Panc1 (cell line): ENCODE results near the gene WNK2. TPM values are rescaled to one million over a fixed set of nuclear protein-coding genes. Genes with fewer than 3 reads are reported as not detected.

Source experiments
- ATAC-seq: fragments of 200-7000 bp; cut with Tn5 transposase; 2 replicates; pipeline ENCODE4 v1.9.1; 2020; ENCODE audit warnings: mild to moderate bottlenecking, moderate library complexity
- BruUV-seq: library from RNA; stranded (reverse); fragments of 400-500 nt; replicated peaks from 2 replicates; lab custom pipeline; 2021; lab: Mats Ljungman, UMichigan
- CTCF ChIA-PET: fragments of 300-600 bp; sonication (Branson Sonifier 250); formaldehyde crosslinking; loops from one replicate; lab custom pipeline; 2022; ENCODE audit warnings: antibody characterized with exemption; lab: Charles Lee
- POLR2A ChIA-PET: fragments of 300-600 bp; sonication (Branson Sonifier 250); formaldehyde crosslinking; loops from one replicate; lab custom pipeline; 2022; ENCODE audit warnings: antibody characterized with exemption; lab: Charles Lee
- DNase-seq: peaks from one replicate; pipeline ENCODE4 v3.0.0-alpha.2; 2010; ENCODE audit warnings: low read depth, low spot score
- H3K27ac ChIP-seq: 2 replicates; pipeline ENCODE4 v1.5.1; 2011; ENCODE audit warnings: mild to moderate bottlenecking, low read length, inconsistent platforms
- H3K27me3 ChIP-seq: fragments of 200-500 bp; sonication (Bioruptor generic); 2 replicates; pipeline ENCODE4 v1.6.0; 2014; ENCODE audit warnings: low read length, inconsistent platforms; ENCODE audit not compliant: control insufficient read depth, insufficient read depth
- H3K36me3 ChIP-seq: fragments of 200-500 bp; sonication (Bioruptor generic); 2 replicates; pipeline ENCODE4 v1.5.1; 2014; ENCODE audit warnings: inconsistent platforms, mild to moderate bottlenecking, low read length, moderate library complexity; ENCODE audit not compliant: control insufficient read depth, insufficient read depth
- H3K4me1 ChIP-seq: 2 replicates; pipeline ENCODE4 v1.5.1; 2011; ENCODE audit warnings: inconsistent platforms, mild to moderate bottlenecking, low read length, moderate library complexity; ENCODE audit not compliant: control insufficient read depth, insufficient read depth
- H3K4me3 ChIP-seq, 2 experiments: 2 replicates each; pipeline ENCODE4 v1.5.1; 2011 to 2012; ENCODE audit warnings: low read depth in 2 of 2, low read length in 2 of 2, mild to moderate bottlenecking in 2 of 2, inconsistent platforms in 1 of 2, moderate library complexity in 1 of 2
- H3K9me3 ChIP-seq: fragments of 200-500 bp; sonication (Bioruptor generic); 2 replicates; pipeline ENCODE4 v1.5.1; 2014; ENCODE audit warnings: low read depth, mild to moderate bottlenecking, inconsistent platforms, low read length, moderate library complexity; ENCODE audit not compliant: control insufficient read depth, insufficient read depth
- CTCF ChIP-seq: fragments of 450-650 bp; IDR thresholded peaks from 2 replicates; pipeline ENCODE4 v1.5.1; 2017; ENCODE audit warnings: mild to moderate bottlenecking
- POLR2AphosphoS5 ChIP-seq: IDR thresholded peaks from 2 replicates; pipeline ENCODE4 v1.6.1; 2012; ENCODE audit warnings: mild to moderate bottlenecking, low read depth, low read length, moderate library complexity
- REST ChIP-seq, 2 experiments: IDR thresholded peaks; 2 replicates each; pipeline ENCODE4 v1.6.1; 2011 to 2012; ENCODE audit warnings: low read depth in 2 of 2, control low read depth in 1 of 2, low read length in 1 of 2, mild to moderate bottlenecking in 1 of 2, moderate library complexity in 1 of 2; ENCODE audit not compliant: insufficient read depth in 1 of 2
- SIN3A ChIP-seq: IDR thresholded peaks from 2 replicates; pipeline ENCODE4 v1.6.1; 2012; ENCODE audit warnings: low read depth, mild to moderate bottlenecking, low read length, moderate library complexity, borderline replicate concordance; ENCODE audit not compliant: insufficient read depth
- TCF7L2 ChIP-seq: IDR thresholded peaks from 2 replicates; pipeline ENCODE4 v1.6.1; 2011; ENCODE audit warnings: mild to moderate bottlenecking, low read depth, low read length, inconsistent platforms
- in situ Hi-C: cut with HindIII; loops from 2 replicates; pipeline ENCODE4 v1.10.0; 2016; ENCODE audit warnings: low sequenced_read_pairs, low pct_unique_long_range_greater_than_20kb
- intact Hi-C: fragments of 100-400 bp; cut with micrococcal nuclease; formaldehyde crosslinking; loops from one replicate; pipeline ENCODE4 v1.10.0; 2022; ENCODE audit not compliant: unreplicated experiment
- total RNA-seq: library from RNA; stranded (reverse); gene quantifications from one replicate; pipeline ENCODE4 v1.2.1, GENCODE V29; 2021; ENCODE audit not compliant: unreplicated experiment

The WNK2 gene
- total RNA-seq, 1 experiment from 2014 or later: 13.7 TPM

GRCh38 chr9:93205045-93205768 lies 21.3 kb downstream of the WNK2 start:
- POLR2A ChIA-PET: no interaction called here
- Histone ChIP-seq H3K36me3 (no peaks in the 10 kb centered on the region), H3K4me3 (no peak overlapping the region), H3K27me3 (no peaks in the 10 kb centered on the region), H3K4me1 (peaks cover 14% of the 10 kb centered on the region), H3K27ac (no peak overlapping the region), H3K9me3 (no peaks in the 10 kb centered on the region)
- intact Hi-C loops (no loop called here), in situ Hi-C loops (no loop called here)
- ATAC-seq: no peak
- no TSS peak for BruUV-seq
- no peak for TF ChIP-seq CTCF
- no peak for TF ChIP-seq SIN3A
- no peak for TF ChIP-seq REST (IDR thresholded peaks at IDR 0.05; ENCODE audit: insufficient read depth in 1 of 2, low read depth in 2 of 2, low read length in 1 of 2)
- no peak for TF ChIP-seq TCF7L2
- TF ChIP-seq POLR2AphosphoS5: no peak
- CTCF ChIA-PET: no interaction called here
- DNase-seq: no peak

GRCh38 chr9:93205896-93206575 lies 22.1 kb downstream of the WNK2 start:
- TF ChIP-seq REST (IDR thresholded peaks at IDR 0.05; ENCODE audit: insufficient read depth in 1 of 2, low read depth in 2 of 2, low read length in 1 of 2) (no peak), SIN3A (no peak)
- ATAC-seq (no peak), DNase-seq (no peak)
- H3K27me3 ChIP-seq: no peaks in the 10 kb centered on the region
- ChIA-PET POLR2A (no interaction called here), CTCF (no interaction called here)
- in situ Hi-C loops (no loop called here), intact Hi-C loops (no loop called here)
- H3K4me3 ChIP-seq: no peak overlapping the region
- H3K9me3 ChIP-seq: no peaks in the 10 kb centered on the region
- no TSS peak for BruUV-seq
- no peaks in the 10 kb centered on the region for H3K36me3 ChIP-seq
- H3K4me1 ChIP-seq: peaks cover 13% of the 10 kb centered on the region
- H3K27ac ChIP-seq: no peak overlapping the region
